ENCODE data around the gene EXOC3.

DNA sequence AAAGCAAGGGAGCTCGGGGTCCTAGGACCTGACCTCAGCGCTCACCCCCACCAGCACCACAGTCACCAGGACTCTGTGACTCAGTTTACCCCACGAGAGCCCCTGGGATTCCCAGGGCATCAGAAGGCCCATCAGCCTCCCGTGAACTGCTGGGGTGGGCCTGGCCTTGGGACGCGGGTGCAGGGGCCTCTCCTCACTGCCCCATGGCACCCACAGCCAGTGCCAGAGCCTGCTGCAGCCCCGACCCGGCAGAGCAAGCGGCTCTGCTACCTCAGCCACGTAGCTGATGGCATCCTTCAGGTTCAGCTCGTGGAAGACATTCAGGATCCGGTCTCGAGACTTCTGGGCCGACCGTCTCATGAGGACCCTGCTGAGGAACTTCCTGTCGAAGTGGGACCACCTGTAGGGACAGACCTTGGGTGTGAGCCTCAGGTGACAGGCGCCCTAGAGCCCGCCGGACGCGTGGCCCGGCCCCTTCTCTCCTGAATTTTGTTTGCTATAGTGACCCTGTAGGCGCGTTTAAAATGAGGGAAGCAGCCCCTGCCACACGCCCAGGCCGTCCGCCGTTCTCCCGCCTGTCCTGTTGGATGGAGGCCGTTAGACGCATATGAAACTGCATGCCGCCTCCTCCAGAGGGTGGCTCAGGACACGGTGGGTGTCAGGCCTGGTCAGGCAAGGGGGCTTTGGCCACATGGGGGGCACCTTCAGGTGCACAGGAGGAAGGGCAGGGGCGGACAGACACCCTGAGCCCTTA lies 36.8 kb downstream of the EXOC3 start:
- TF ChIP-seq, protein P1, sequence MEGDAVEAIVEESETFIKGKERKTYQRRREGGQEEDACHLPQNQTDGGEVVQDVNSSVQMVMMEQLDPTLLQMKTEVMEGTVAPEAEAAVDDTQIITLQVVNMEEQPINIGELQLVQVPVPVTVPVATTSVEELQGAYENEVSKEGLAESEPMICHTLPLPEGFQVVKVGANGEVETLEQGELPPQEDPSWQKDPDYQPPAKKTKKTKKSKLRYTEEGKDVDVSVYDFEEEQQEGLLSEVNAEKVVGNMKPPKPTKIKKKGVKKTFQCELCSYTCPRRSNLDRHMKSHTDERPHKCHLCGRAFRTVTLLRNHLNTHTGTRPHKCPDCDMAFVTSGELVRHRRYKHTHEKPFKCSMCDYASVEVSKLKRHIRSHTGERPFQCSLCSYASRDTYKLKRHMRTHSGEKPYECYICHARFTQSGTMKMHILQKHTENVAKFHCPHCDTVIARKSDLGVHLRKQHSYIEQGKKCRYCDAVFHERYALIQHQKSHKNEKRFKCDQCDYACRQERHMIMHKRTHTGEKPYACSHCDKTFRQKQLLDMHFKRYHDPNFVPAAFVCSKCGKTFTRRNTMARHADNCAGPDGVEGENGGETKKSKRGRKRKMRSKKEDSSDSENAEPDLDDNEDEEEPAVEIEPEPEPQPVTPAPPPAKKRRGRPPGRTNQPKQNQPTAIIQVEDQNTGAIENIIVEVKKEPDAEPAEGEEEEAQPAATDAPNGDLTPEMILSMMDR (conservative IDR thresholded peaks at IDR 0.05; ENCODE audit: low read length) = no peak
- no peak for TF ChIP-seq EZH2phosphoT487 (IDR thresholded peaks at IDR 0.05; ENCODE audit: borderline replicate concordance)
